Measurements from ENCODE around the gene LRP1B. TPM values are rescaled to one million over a fixed set of nuclear protein-coding genes. Genes with fewer than 3 reads are reported as not detected.

Gene LRP1B
- total and polyA plus RNA-seq, 4 donors = 0.01 to 0.84 (median 0.17) TPM

- H3K27me3 ChIP-seq (ENCODE audit: control insufficient read depth in 4 of 4, insufficient read depth in 4 of 4, low read length in 3 of 4) = no peaks in the 10 kb centered on the region
- no peaks in the 10 kb centered on the region for H3K4me1 ChIP-seq (ENCODE audit: control insufficient read depth in 4 of 4, insufficient read depth in 4 of 4, low read length in 3 of 4)
- no peak overlapping the region for H3K9ac ChIP-seq (ENCODE audit: low read depth in 1 of 2, low read length in 2 of 2)
- no peak for DNase-seq (ENCODE audit: low spot score)
- no peak overlapping the region for H3K4me3 ChIP-seq (ENCODE audit: low read depth in 1 of 3, low read length in 3 of 3)
- WGBS = 76% methylated on average over 1 of the region's 1 CpG
- TF ChIP-seq FOXA1 (IDR thresholded peaks at IDR 0.05) = no peak
- H3K27ac ChIP-seq (ENCODE audit: low read depth in 1 of 2, low read length in 2 of 2) = no peak overlapping the region
- H3K9me3 ChIP-seq (ENCODE audit: control insufficient read depth in 4 of 4, low read length in 3 of 4) = no peaks in the 10 kb centered on the region
- H3K36me3 ChIP-seq (ENCODE audit: control insufficient read depth in 4 of 4, insufficient read depth in 3 of 4, low read depth in 1 of 4, low read length in 3 of 4) = no peaks in the 10 kb centered on the region
Observed at GRCh38 chr2:141490886-141491285, 639.9 kb downstream of the LRP1B start.

DNA sequence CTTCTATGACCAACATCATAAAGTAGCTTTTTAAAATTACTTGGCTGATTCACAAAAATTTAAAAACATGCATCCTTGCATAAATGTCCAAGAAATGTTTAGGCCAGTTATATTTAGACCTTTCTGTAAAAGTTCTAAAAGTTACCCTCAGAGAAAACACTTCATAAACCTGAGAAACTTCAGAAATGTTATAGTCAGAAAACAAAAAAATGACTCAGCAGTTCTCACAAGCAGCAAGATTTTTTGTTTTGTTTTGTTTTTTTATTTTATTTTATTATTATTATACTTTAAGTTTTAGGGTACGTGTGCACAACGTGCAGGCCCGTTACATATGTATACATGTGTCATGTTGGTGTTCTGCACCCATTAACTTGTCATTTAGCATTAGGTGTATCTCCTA, 648.1 kb downstream of the LRP1B start:
- Histone ChIP-seq H3K27ac (ENCODE audit: low read depth in 1 of 2, low read length in 2 of 2) (no peak overlapping the region), H3K9me3 (ENCODE audit: control insufficient read depth in 4 of 4, low read length in 3 of 4) (no peaks in the 10 kb centered on the region), H3K9ac (ENCODE audit: low read depth in 1 of 2, low read length in 2 of 2) (no peak overlapping the region), H3K4me1 (ENCODE audit: control insufficient read depth in 4 of 4, insufficient read depth in 4 of 4, low read length in 3 of 4) (no peaks in the 10 kb centered on the region), H3K27me3 (ENCODE audit: control insufficient read depth in 4 of 4, insufficient read depth in 4 of 4, low read length in 3 of 4) (no peaks in the 10 kb centered on the region), H3K36me3 (ENCODE audit: control insufficient read depth in 4 of 4, insufficient read depth in 3 of 4, low read depth in 1 of 4, low read length in 3 of 4) (no peaks in the 10 kb centered on the region), H3K4me3 (ENCODE audit: low read depth in 1 of 3, low read length in 3 of 3) (no peak overlapping the region)
- no peak for DNase-seq (ENCODE audit: low spot score)
- 93% methylated on average over 3 of the region's 3 CpGs for WGBS
- TF ChIP-seq YY1 (IDR thresholded peaks at IDR 0.05) (no peak), RAD21 (IDR thresholded peaks at IDR 0.05) (no peak), EGR1 (IDR thresholded peaks at IDR 0.05; ENCODE audit: low read depth in 2 of 2) (no peak), HNF4A (conservative IDR thresholded peaks at IDR 0.05) (no peak)
- TF ChIP-seq, protein P1, sequence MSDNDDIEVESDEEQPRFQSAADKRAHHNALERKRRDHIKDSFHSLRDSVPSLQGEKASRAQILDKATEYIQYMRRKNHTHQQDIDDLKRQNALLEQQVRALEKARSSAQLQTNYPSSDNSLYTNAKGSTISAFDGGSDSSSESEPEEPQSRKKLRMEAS (IDR thresholded peaks at IDR 0.05) = no peak
- TF ChIP-seq, protein P2, sequence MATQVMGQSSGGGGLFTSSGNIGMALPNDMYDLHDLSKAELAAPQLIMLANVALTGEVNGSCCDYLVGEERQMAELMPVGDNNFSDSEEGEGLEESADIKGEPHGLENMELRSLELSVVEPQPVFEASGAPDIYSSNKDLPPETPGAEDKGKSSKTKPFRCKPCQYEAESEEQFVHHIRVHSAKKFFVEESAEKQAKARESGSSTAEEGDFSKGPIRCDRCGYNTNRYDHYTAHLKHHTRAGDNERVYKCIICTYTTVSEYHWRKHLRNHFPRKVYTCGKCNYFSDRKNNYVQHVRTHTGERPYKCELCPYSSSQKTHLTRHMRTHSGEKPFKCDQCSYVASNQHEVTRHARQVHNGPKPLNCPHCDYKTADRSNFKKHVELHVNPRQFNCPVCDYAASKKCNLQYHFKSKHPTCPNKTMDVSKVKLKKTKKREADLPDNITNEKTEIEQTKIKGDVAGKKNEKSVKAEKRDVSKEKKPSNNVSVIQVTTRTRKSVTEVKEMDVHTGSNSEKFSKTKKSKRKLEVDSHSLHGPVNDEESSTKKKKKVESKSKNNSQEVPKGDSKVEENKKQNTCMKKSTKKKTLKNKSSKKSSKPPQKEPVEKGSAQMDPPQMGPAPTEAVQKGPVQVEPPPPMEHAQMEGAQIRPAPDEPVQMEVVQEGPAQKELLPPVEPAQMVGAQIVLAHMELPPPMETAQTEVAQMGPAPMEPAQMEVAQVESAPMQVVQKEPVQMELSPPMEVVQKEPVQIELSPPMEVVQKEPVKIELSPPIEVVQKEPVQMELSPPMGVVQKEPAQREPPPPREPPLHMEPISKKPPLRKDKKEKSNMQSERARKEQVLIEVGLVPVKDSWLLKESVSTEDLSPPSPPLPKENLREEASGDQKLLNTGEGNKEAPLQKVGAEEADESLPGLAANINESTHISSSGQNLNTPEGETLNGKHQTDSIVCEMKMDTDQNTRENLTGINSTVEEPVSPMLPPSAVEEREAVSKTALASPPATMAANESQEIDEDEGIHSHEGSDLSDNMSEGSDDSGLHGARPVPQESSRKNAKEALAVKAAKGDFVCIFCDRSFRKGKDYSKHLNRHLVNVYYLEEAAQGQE (IDR thresholded peaks at IDR 0.05) = no peak

DNA sequence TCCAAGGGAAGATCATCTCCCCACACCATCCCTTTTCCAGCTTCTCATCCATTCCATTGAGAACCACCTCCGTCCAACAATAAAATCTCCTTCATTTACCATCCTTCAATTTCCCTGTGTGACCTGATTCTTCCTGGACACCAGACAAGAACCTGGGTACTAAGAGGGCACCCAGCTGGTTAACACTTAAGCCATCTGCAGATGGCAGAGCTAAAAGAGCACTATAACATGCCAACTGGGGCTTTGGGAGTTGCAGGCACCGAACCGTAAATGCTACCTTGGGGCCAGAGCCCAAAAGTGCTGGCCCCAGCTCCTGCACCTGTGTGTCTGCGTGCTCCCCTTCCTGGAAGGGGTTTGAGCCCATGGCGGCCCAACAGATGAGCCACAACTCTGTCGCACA, 655.0 kb downstream of the LRP1B start:
- TF ChIP-seq HNF4A (conservative IDR thresholded peaks at IDR 0.05) = no peak
- TF ChIP-seq JUND (IDR thresholded peaks at IDR 0.05) = no peak
- TF ChIP-seq, protein P2 (IDR thresholded peaks at IDR 0.05) = no peak
- TF ChIP-seq, protein P3, sequence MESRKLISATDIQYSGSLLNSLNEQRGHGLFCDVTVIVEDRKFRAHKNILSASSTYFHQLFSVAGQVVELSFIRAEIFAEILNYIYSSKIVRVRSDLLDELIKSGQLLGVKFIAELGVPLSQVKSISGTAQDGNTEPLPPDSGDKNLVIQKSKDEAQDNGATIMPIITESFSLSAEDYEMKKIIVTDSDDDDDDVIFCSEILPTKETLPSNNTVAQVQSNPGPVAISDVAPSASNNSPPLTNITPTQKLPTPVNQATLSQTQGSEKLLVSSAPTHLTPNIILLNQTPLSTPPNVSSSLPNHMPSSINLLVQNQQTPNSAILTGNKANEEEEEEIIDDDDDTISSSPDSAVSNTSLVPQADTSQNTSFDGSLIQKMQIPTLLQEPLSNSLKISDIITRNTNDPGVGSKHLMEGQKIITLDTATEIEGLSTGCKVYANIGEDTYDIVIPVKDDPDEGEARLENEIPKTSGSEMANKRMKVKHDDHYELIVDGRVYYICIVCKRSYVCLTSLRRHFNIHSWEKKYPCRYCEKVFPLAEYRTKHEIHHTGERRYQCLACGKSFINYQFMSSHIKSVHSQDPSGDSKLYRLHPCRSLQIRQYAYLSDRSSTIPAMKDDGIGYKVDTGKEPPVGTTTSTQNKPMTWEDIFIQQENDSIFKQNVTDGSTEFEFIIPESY (IDR thresholded peaks at IDR 0.05) = no peak
- TF ChIP-seq, protein P1 (IDR thresholded peaks at IDR 0.05) = no peak
- no peak for TF ChIP-seq GABPA (IDR thresholded peaks at IDR 0.05 in 1 of 2, conservative IDR thresholded peaks at IDR 0.05 in 1 of 2)
- TF ChIP-seq EGR1 (IDR thresholded peaks at IDR 0.05; ENCODE audit: low read depth in 2 of 2) = no peak
- no peak for TF ChIP-seq SP1 (IDR thresholded peaks at IDR 0.05)
- TF ChIP-seq FOXA1 (IDR thresholded peaks at IDR 0.05) = no peak
- TF ChIP-seq TAF1 (conservative IDR thresholded peaks at IDR 0.05) = no peak
- TF ChIP-seq HNF4G (IDR thresholded peaks at IDR 0.05) = no peak
- TF ChIP-seq YY1 (IDR thresholded peaks at IDR 0.05) = no peak
- DNase-seq (ENCODE audit: low spot score) = no peak
- no peaks in the 10 kb centered on the region for H3K27me3 ChIP-seq (ENCODE audit: control insufficient read depth in 4 of 4, insufficient read depth in 4 of 4, low read length in 3 of 4)
- no peaks in the 10 kb centered on the region for H3K4me1 ChIP-seq (ENCODE audit: control insufficient read depth in 4 of 4, insufficient read depth in 4 of 4, low read length in 3 of 4)
- H3K36me3 ChIP-seq (ENCODE audit: control insufficient read depth in 4 of 4, insufficient read depth in 3 of 4, low read depth in 1 of 4, low read length in 3 of 4) = no peaks in the 10 kb centered on the region
- no peak overlapping the region for H3K27ac ChIP-seq (ENCODE audit: low read depth in 1 of 2, low read length in 2 of 2)
- 71% methylated on average over 6 of the region's 6 CpGs for WGBS
- H3K4me3 ChIP-seq (ENCODE audit: low read depth in 1 of 3, low read length in 3 of 3) = no peak overlapping the region
- no peak overlapping the region for H3K9ac ChIP-seq (ENCODE audit: low read depth in 1 of 2, low read length in 2 of 2)
- H3K9me3 ChIP-seq (ENCODE audit: control insufficient read depth in 4 of 4, low read length in 3 of 4) = no peaks in the 10 kb centered on the region
